HCT116 (cell line): ENCODE measurements around the gene SEMA3G.

Experiments
- EZH2 ChIP-seq: fragments of 200-600 bp; sonication (generic); IDR thresholded peaks from 2 replicates; pipeline ENCODE4 v1.6.1; 2017; ENCODE audit warnings: antibody characterized with exemption, mixed run types
- EZH2phosphoT487 ChIP-seq: fragments of 200-600 bp; IDR thresholded peaks from 2 replicates; pipeline ENCODE4 v1.6.1; 2018; ENCODE audit warnings: antibody characterized with exemption, borderline replicate concordance
- POLR2A ChIP-seq: IDR thresholded peaks from 2 replicates; pipeline ENCODE4 v1.7.0; 2011; ENCODE audit warnings: borderline replicate concordance; ENCODE audit not compliant: insufficient read depth, insufficient read length; ENCODE audit errors: extremely low read depth
- POLR2AphosphoS5 ChIP-seq: IDR thresholded peaks from 2 replicates; pipeline ENCODE4 v1.6.1; 2011; ENCODE audit warnings: mild to moderate bottlenecking, low read depth, low read length, moderate library complexity
- YY1 ChIP-seq: IDR thresholded peaks from 2 replicates; pipeline ENCODE4 v1.6.1; 2011; ENCODE audit warnings: low read length, low read depth, moderate library complexity, mild to moderate bottlenecking; ENCODE audit not compliant: insufficient replicate concordance; ENCODE audit errors: extremely low read depth

GRCh38 chr3:52397676-52398399 is 47.1 kb downstream of the SEMA3G start:
- TF ChIP-seq EZH2 (no peak), POLR2A (no peak), YY1 (no peak), POLR2AphosphoS5 (no peak), EZH2phosphoT487 (no peak)
